Breast epithelium (tissue), 4 donors: Measurements from ENCODE around the gene PTPRN2. TPM values are rescaled to one million over a fixed set of nuclear protein-coding genes. Genes with fewer than 3 reads are reported as not detected.
"Not testable (repeated sequence)": the region's sequence is repeated elsewhere in the genome, so short reads cannot be mapped to it uniquely, and the experiment has no call there.

Experiments used
- DNase-seq, 2 donors: peaks; one replicate each; pipeline ENCODE4 v3.0.0-alpha.2; 2019; ENCODE audit warnings: low spot score in 2 of 2
- H3K27ac ChIP-seq, 2 donors: fragments of 200-600 bp; sonication (generic) in 1 of 2; one replicate each; pipeline ENCODE4 v1.5.1; 2016 to 2019; ENCODE audit warnings: mild to moderate bottlenecking in 1 of 2
- H3K27me3 ChIP-seq, 2 donors: fragments of 200-600 bp; sonication (generic) in 1 of 2; one replicate each; pipeline versions ENCODE4 v1.5.1 to v1.6.0; 2017 to 2019; ENCODE audit warnings: control low read depth in 1 of 2, mild to moderate bottlenecking in 1 of 2
- H3K36me3 ChIP-seq: fragments of 200-600 bp; one replicate; pipeline ENCODE4 v1.5.1; 2019
- H3K4me1 ChIP-seq, 2 donors: fragments of 200-600 bp; sonication (generic); one replicate each; pipeline ENCODE4 v1.5.1; 2016 to 2019; ENCODE audit warnings: control low read depth in 1 of 2
- H3K4me3 ChIP-seq, 3 donors: fragments of 200-600 bp; sonication (generic); 1 replicate in 2 of 3; 2 replicates in 1 of 3; pipeline ENCODE4 v1.5.1; 2016 to 2019; ENCODE audit warnings: mild to moderate bottlenecking in 3 of 3, moderate library complexity in 2 of 3
- H3K9me3 ChIP-seq, 2 donors: fragments of 200-600 bp; sonication (generic) in 1 of 2; one replicate each; pipeline ENCODE4 v1.5.1; 2016 to 2019; ENCODE audit warnings: control low read depth in 1 of 2
- CTCF ChIP-seq, 3 donors: fragments of 450-650 bp; IDR thresholded peaks; one replicate each; pipeline ENCODE4 v1.5.1; 2016 to 2017; ENCODE audit warnings: antibody characterized with exemption in 3 of 3, mild to moderate bottlenecking in 3 of 3, moderate library complexity in 3 of 3
- POLR2A ChIP-seq: fragments of 450-650 bp; IDR thresholded peaks from one replicate; pipeline ENCODE4 v1.6.1; 2016; ENCODE audit warnings: antibody characterized with exemption, mild to moderate bottlenecking, moderate library complexity
- POLR2AphosphoS5 ChIP-seq, 3 donors: sonication (generic); formaldehyde crosslinking; IDR thresholded peaks; one replicate each; pipeline ENCODE4 v1.6.1; 2017; ENCODE audit warnings: antibody characterized with exemption in 3 of 3
- intact Hi-C: fragments of 100-400 bp; cut with DNase I; formaldehyde crosslinking; loops from one replicate; pipeline ENCODE4 v1.15.1; 2023; ENCODE audit warnings: low total_unique reads
- total RNA-seq, 3 donors: library from RNA; depleted of rRNA; stranded (reverse); fragments of >200 nt; gene quantifications; one replicate each; pipeline ENCODE4 v1.1.0, GENCODE V29; 2016

The PTPRN2 gene
- total RNA-seq, 3 donors from 2014 or later = 1.6 to 2.2 (median 2.2) TPM

DNA sequence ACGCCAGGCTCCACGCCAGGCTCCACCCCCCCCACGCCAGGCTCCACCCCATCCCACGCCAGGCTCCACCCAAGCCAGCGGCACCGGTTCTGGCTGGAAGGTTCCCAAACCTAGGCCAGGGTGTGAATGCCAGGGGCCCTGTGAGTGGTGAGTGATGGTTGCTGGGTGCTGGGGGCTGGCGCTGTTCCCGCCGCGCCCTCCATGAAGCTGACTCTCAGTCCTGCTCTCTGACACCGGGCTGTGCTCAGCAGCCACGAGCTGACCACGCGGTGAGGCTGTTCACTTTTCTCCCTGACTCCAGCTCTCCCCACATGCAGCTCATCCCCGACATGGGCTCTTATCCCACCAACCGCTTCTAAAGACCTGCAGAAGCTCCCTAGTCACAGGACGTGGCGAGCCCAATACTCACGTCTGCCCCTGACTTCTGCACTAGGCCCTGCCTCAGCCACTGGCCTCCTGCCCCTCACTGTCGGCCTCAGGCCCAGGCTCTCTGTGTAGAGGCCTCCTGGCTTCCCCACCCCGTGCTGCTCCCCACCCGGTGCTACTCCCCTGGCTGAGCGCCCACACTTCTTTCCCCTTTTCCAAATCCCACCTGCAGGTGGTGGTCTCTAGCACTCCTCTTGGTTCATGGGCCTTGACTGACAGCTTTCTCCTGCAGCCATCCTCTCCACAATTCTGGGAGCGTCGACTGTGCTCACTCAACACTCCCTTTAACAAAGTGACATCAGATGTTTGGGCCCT is 603.0 kb downstream of the PTPRN2 start:
- Histone ChIP-seq H3K9me3 (no peaks in the 10 kb centered on the region), H3K27me3 (peaks cover 0 to 15% of the 10 kb centered on the region in 2 donors), H3K4me3 (no peak overlapping the region), H3K4me1 (no peaks in the 10 kb centered on the region), H3K27ac (no peak overlapping the region), H3K36me3 (no peaks in the 10 kb centered on the region)
- intact Hi-C loops = no loop called here
- no peak for TF ChIP-seq POLR2A
- TF ChIP-seq CTCF (IDR thresholded peaks at IDR 0.05) = no peak
- no peak for DNase-seq

GRCh38 chr7:157983502-157984422 is 603.9 kb downstream of the PTPRN2 start:
- TF ChIP-seq POLR2A = no peak
- TF ChIP-seq CTCF (IDR thresholded peaks at IDR 0.05) = no peak
- no peak for TF ChIP-seq POLR2AphosphoS5 (IDR thresholded peaks at IDR 0.05)
- intact Hi-C loops = no loop called here

GRCh38 chr7:157981778-157982177 is 605.8 kb downstream of the PTPRN2 start:
- H3K4me3 ChIP-seq = no peak overlapping the region
- no peak for TF ChIP-seq POLR2AphosphoS5 (IDR thresholded peaks at IDR 0.05)
- no peak for TF ChIP-seq POLR2A
- TF ChIP-seq CTCF (IDR thresholded peaks at IDR 0.05) = no peak
- H3K9me3 ChIP-seq = no peaks in the 10 kb centered on the region
- H3K4me1 ChIP-seq = no peaks in the 10 kb centered on the region
- intact Hi-C loops = no loop called here
- DNase-seq = no peak
- H3K36me3 ChIP-seq = no peaks in the 10 kb centered on the region
- no peak overlapping the region for H3K27ac ChIP-seq
- peaks cover 0 to 7% of the 10 kb centered on the region in 2 donors for H3K27me3 ChIP-seq

More at GRCh38 chr7:157983502-157984422, 603.9 kb downstream of the PTPRN2 start:
- H3K27ac ChIP-seq = no peak overlapping the region
- H3K4me3 ChIP-seq = no peak overlapping the region
- no peaks in the 10 kb centered on the region for H3K36me3 ChIP-seq
- no peak for DNase-seq
- no peaks in the 10 kb centered on the region for H3K4me1 ChIP-seq
- H3K27me3 ChIP-seq = peaks cover 0 to 15% of the 10 kb centered on the region in 2 donors
- H3K9me3 ChIP-seq = no peaks in the 10 kb centered on the region

DNA sequence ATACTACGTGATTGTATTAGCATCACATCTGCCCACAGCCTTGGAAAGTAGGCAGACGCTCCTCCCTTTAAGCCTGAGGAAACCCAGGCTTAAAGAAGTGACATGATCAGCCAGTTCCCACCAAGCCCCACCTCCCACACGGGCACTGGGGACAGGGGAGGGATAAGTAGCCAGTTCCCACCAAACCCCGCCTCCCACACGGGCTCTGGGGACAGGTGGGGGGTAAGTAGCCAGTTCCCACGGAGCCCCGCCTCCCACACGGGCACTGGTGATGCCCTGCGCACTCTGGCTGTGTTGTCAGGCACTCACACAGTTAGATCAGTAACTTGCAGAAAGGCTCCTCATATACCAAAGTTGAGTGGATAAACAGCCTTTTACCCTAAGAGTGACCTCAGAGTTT is 606.8 kb downstream of the PTPRN2 start:
- intact Hi-C loops = no loop called here
- H3K4me3 ChIP-seq = no peak overlapping the region
- TF ChIP-seq CTCF (IDR thresholded peaks at IDR 0.05) (no peak), POLR2A (no peak), POLR2AphosphoS5 (IDR thresholded peaks at IDR 0.05) (no peak)
- H3K36me3 ChIP-seq = no peaks in the 10 kb centered on the region
- no peak overlapping the region for H3K27ac ChIP-seq
- peaks cover 0 to 4% of the 10 kb centered on the region in 2 donors for H3K9me3 ChIP-seq
- H3K27me3 ChIP-seq = peaks cover 0 to 7% of the 10 kb centered on the region in 2 donors
- no peaks in the 10 kb centered on the region for H3K4me1 ChIP-seq
- no peak for DNase-seq

GRCh38 chr7:157980341-157980731 is 607.3 kb downstream of the PTPRN2 start:
- intact Hi-C loops, H3K27ac ChIP-seq, H3K4me3 ChIP-seq, H3K4me1 ChIP-seq, H3K27me3 ChIP-seq, H3K9me3 ChIP-seq, DNase-seq, H3K36me3 ChIP-seq: not testable (repeated sequence)
